Prostate gland (tissue), 2 donors: ENCODE measurements around the gene FAM53B. TPM values are rescaled to one million over a fixed set of nuclear protein-coding genes. Genes with fewer than 3 reads are reported as not detected.

Source experiments
- DNase-seq: peaks from one replicate; pipeline ENCODE4 v3.0.0-alpha.2; 2019; ENCODE audit warnings: low spot score
- H3K27ac ChIP-seq, 2 donors: fragments of 200-600 bp; sonication (generic); 2 replicates each; pipeline ENCODE4 v1.5.1; 2017 to 2019
- H3K27me3 ChIP-seq: fragments of 200-600 bp; sonication (generic); replicated peaks from 2 replicates; pipeline ENCODE4 v1.5.1; 2019; ENCODE audit not compliant: insufficient read depth
- H3K36me3 ChIP-seq, 2 donors: fragments of 200-600 bp; sonication (generic); 1 replicate in 1 of 2; 2 replicates in 1 of 2; pipeline versions ENCODE4 v1.5.1 to v1.8.1; 2017 to 2019
- H3K4me1 ChIP-seq: fragments of 200-600 bp; sonication (generic); replicated peaks from 2 replicates; pipeline ENCODE4 v1.5.1; 2019
- H3K4me3 ChIP-seq, 2 donors: fragments of 200-600 bp; sonication (generic); 2 replicates each; pipeline ENCODE4 v1.5.1; 2017 to 2019
- H3K9me3 ChIP-seq: fragments of 200-600 bp; sonication (generic); 2 replicates; pipeline ENCODE4 v1.5.1; 2017
- POLR2A ChIP-seq: fragments of 450-650 bp; IDR thresholded peaks from one replicate; pipeline ENCODE4 v1.6.1; 2016; ENCODE audit warnings: antibody characterized with exemption, mild to moderate bottlenecking
- POLR2AphosphoS5 ChIP-seq: sonication (generic); formaldehyde crosslinking; IDR thresholded peaks from one replicate; pipeline ENCODE4 v1.6.1; 2017; ENCODE audit warnings: antibody characterized with exemption
- WGBS: methylation state at CpG from one replicate; pipeline ENCODE4 v1.1.5; 2018; 5-methylcytosine and 5-hydroxymethylcytosine counted together
- intact Hi-C: fragments of 100-400 bp; cut with DNase I; formaldehyde crosslinking; loops from one replicate; pipeline ENCODE4 v1.14.2; 2022
- total RNA-seq, 2 donors: library from RNA; depleted of rRNA; stranded (reverse); fragments of >200 nt; gene quantifications; one replicate each; pipeline ENCODE4 v1.1.0, GENCODE V29; 2016
- TF ChIP-seq, protein P1 (sequence below), 4 experiments: fragments of 200-600 bp in 2 of 4; fragments of 450-650 bp in 2 of 4; sonication (generic) in 2 of 4; IDR thresholded peaks; 1 replicate in 3 of 4; 2 replicates in 1 of 4; pipeline ENCODE4 v1.5.1; 2016 to 2019; ENCODE audit warnings: antibody characterized with exemption in 4 of 4, mild to moderate bottlenecking in 2 of 4, moderate library complexity in 2 of 4

FAM53B gene
- total RNA-seq, 2 donors from 2014 or later: 28.9 to 101 TPM

DNA sequence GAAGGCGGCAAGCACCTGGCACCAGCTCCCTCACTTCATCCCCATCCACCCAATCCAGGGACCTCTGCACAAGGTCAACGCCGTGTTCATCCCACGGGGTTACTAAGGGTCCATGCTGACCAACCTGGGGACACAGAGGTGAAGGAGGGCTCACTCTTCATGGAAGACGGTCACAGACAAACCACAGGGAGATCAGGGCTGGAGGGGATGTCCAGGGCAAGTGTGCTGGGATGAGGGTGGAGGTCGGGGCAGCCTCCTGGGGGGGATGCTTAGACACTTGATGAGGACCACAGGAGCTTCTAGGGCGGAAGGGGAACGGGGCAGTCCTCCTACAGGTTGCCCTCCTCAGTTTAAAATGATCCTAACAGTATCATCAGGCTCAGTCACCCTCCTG lies 46.7 kb downstream of the FAM53B start:
- H3K4me3 ChIP-seq: no peak overlapping the region
- WGBS: 98% methylated on average over 8 of the region's 8 CpGs
- no peaks in the 10 kb centered on the region for H3K36me3 ChIP-seq
- TF ChIP-seq POLR2AphosphoS5 (no peak), POLR2A (no peak)
- TF ChIP-seq, protein P1, sequence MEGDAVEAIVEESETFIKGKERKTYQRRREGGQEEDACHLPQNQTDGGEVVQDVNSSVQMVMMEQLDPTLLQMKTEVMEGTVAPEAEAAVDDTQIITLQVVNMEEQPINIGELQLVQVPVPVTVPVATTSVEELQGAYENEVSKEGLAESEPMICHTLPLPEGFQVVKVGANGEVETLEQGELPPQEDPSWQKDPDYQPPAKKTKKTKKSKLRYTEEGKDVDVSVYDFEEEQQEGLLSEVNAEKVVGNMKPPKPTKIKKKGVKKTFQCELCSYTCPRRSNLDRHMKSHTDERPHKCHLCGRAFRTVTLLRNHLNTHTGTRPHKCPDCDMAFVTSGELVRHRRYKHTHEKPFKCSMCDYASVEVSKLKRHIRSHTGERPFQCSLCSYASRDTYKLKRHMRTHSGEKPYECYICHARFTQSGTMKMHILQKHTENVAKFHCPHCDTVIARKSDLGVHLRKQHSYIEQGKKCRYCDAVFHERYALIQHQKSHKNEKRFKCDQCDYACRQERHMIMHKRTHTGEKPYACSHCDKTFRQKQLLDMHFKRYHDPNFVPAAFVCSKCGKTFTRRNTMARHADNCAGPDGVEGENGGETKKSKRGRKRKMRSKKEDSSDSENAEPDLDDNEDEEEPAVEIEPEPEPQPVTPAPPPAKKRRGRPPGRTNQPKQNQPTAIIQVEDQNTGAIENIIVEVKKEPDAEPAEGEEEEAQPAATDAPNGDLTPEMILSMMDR (IDR thresholded peaks at IDR 0.05): no peak
- intact Hi-C loops: no loop called here
- DNase-seq: no peak
- no peak overlapping the region for H3K27ac ChIP-seq
- no peaks in the 10 kb centered on the region for H3K27me3 ChIP-seq
- peaks cover 8% of the 10 kb centered on the region for H3K4me1 ChIP-seq
- H3K9me3 ChIP-seq: no peaks in the 10 kb centered on the region

DNA sequence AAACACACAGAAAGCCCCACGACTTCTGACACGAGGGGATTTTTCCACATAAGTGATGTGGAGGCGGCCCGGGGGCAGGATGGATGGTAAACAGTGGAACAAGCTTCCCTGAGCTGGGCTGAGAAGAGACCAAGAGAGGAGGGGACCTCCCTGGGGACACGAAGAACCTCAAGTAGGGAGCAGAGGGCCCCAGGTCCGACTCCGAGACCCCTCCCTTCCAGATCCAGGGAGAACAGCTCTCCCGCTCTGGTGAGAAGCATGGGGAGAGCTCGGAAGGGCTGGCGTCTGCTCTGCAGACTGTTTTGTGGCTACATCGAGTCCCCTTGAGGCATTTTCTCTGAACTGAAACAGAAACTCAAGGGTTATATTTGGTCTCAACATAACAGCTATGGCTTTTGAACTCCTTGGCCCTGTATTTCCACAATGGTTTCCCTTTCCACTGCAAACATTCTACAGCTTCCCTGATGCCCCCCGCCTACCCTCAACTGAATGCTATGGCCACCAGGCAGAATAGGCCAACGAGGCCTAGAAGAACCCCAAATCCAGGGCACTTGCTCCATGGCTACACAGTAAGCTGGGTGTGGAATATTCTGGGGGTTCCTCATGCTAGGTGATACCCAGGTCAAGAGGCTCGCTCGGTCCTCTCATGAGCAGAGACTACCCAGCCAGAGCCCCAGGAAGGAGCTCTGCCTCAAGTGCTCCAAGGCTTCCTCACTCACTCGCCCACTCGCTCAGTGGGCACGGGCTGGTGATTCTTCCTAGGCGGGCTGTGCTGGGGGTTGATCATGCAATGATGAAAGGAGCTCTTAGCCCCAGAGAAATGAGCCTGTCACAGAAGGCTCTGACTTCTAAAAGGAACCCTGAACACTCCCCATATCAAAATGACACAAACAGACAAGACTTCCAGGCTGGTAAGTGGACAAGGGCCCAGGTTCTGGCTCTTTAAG lies 47.5 kb downstream of the FAM53B start:
- no peak for TF ChIP-seq POLR2AphosphoS5
- TF ChIP-seq POLR2A: no peak
- TF ChIP-seq, protein P1 (IDR thresholded peaks at IDR 0.05): no peak
- H3K4me3 ChIP-seq: no peak overlapping the region
- no peaks in the 10 kb centered on the region for H3K27me3 ChIP-seq
- intact Hi-C loops: no loop called here
- DNase-seq: no peak
- WGBS: 77% methylated on average over 19 of the region's 19 CpGs
- peaks cover 8% of the 10 kb centered on the region for H3K4me1 ChIP-seq
- no peaks in the 10 kb centered on the region for H3K9me3 ChIP-seq
- H3K27ac ChIP-seq: no peak overlapping the region
- H3K36me3 ChIP-seq: no peaks in the 10 kb centered on the region

DNA sequence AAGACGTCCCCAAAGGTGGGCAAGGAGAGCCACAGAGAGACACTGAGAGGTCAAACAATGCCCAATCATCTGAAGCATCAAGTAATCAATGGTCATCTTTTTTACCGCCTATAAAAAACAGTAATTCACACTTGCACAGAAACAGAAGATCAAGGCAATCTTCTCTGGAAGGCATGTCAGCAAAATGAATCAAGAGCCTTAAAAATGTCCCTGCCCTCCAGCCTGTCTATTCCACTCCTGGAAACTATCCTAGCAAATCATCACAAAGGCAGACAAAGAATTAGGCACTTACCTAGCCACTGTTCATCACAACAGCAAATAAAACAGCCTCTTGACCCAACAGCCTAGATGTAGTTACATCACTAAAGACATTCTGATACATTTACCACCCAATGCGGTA lies 48.9 kb downstream of the FAM53B start:
- over 99% methylated on average over 3 of the region's 3 CpGs for WGBS
- TF ChIP-seq, protein P1 (IDR thresholded peaks at IDR 0.05): no peak
- no peak for DNase-seq
- no peaks in the 10 kb centered on the region for H3K27me3 ChIP-seq
- H3K9me3 ChIP-seq: no peaks in the 10 kb centered on the region
- H3K4me3 ChIP-seq: no peak overlapping the region
- intact Hi-C loops: no loop called here
- peaks cover 6% of the 10 kb centered on the region for H3K4me1 ChIP-seq
- no peak overlapping the region for H3K27ac ChIP-seq
- no peaks in the 10 kb centered on the region for H3K36me3 ChIP-seq

DNA sequence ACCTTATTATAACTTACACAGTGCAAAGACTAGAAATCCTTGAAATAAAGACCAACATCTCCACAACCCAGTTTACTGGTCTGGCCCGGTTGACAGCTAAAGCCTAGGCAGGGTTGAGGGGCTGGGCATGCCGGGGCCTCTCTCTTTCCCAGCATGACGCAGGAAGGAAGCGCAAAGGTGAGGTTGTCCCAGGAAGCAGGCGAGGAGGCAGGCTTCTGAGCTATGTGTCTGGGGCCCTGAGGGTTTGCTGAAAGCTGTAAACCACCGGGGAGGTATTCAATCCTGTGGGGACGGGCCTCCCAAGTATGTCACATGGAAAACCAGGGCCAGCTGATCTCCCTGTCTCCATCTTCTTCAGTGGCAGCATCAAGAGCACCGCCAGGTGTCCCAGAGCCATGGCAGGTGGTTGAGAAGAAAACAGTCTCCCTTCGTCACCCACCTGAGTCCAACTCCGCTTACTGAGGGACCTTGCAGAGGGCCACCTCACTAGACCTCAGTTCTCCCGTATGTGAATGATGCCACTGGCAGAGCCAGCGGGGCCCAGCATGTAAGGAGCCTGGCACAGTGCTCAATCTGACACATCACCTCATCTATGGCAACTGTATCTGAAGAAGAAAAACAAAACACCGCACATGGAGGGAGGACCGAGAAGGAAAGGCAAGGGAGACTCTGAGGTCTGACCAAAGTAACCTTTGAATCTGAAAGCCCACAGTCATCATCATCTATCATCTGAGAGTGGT lies 49.5 kb downstream of the FAM53B start:
- intact Hi-C loops: no loop called here
- H3K9me3 ChIP-seq: no peaks in the 10 kb centered on the region
- TF ChIP-seq POLR2A (no peak), POLR2AphosphoS5 (no peak)
- TF ChIP-seq, protein P1 (IDR thresholded peaks at IDR 0.05): no peak
- H3K36me3 ChIP-seq: no peaks in the 10 kb centered on the region
- no peaks in the 10 kb centered on the region for H3K27me3 ChIP-seq
- WGBS: 80% methylated on average over 14 of the region's 14 CpGs
- peaks cover under 1% of the 10 kb centered on the region for H3K4me1 ChIP-seq
- no peak for DNase-seq
- H3K4me3 ChIP-seq: no peak overlapping the region
- no peak overlapping the region for H3K27ac ChIP-seq
